Tibial artery (tissue), 4 donors: ENCODE data around the gene GDI2.
A peak's percentile ranks its signal among the peaks of the same experiment; 100 is the strongest.

Experiments used
- DNase-seq, 2 donors: peaks; one replicate each; pipeline ENCODE4 v3.0.0-alpha.2; 2019
- H3K27ac ChIP-seq, 2 donors: fragments of 200-600 bp; sonication (generic) in 1 of 2; 1 replicate in 1 of 2; 2 replicates in 1 of 2; pipeline ENCODE4 v1.5.1; 2018 to 2019; ENCODE audit warnings: mild to moderate bottlenecking in 1 of 2
- H3K27me3 ChIP-seq, 2 donors: fragments of 200-600 bp; sonication (generic) in 1 of 2; one replicate each; pipeline versions ENCODE4 v1.5.1 to v1.6.0; 2016 to 2019
- H3K36me3 ChIP-seq, 3 donors: fragments of 200-600 bp; sonication (generic) in 2 of 3; one replicate each; pipeline ENCODE4 v1.5.1; 2016 to 2019; ENCODE audit warnings: mild to moderate bottlenecking in 2 of 3
- H3K4me1 ChIP-seq, 4 donors: fragments of 200-600 bp; sonication (generic) in 2 of 4; 1 replicate in 3 of 4; 2 replicates in 1 of 4; pipeline ENCODE4 v1.5.1; 2016 to 2019
- H3K4me3 ChIP-seq, 2 donors: fragments of 200-600 bp; sonication (generic) in 1 of 2; 1 replicate in 1 of 2; 2 replicates in 1 of 2; pipeline ENCODE4 v1.5.1; 2018 to 2019; ENCODE audit warnings: mild to moderate bottlenecking in 2 of 2
- H3K9me3 ChIP-seq, 3 donors: fragments of 200-600 bp; sonication (generic) in 1 of 3; one replicate each; pipeline ENCODE4 v1.5.1; 2016 to 2019
- CTCF ChIP-seq, 2 experiments: fragments of 200-600 bp in 1 of 2; fragments of 450-650 bp in 1 of 2; IDR thresholded peaks; one replicate each; pipeline ENCODE4 v1.5.1; 2017 to 2019; ENCODE audit warnings: antibody characterized with exemption in 2 of 2, mild to moderate bottlenecking in 1 of 2, moderate library complexity in 1 of 2
- intact Hi-C: fragments of 100-400 bp; cut with DNase I; formaldehyde crosslinking; loops from one replicate; pipeline ENCODE4 v1.15.0; 2023; ENCODE audit warnings: low total_unique reads

The GDI2 gene

GRCh38 chr10:5776881-5777197 is 36.4 kb downstream of the GDI2 start:
- TF ChIP-seq CTCF (IDR thresholded peaks at IDR 0.05) = no peak
- Histone ChIP-seq H3K27ac (peak overlapping the region; percentile 57 to 58), H3K27me3 (no peaks in the 10 kb centered on the region), H3K36me3 (peaks cover 0 to 30% (median 27%) of the 10 kb centered on the region in 3 donors), H3K9me3 (no peaks in the 10 kb centered on the region), H3K4me1 (peaks cover 0 to 46% (median 25%) of the 10 kb centered on the region in 4 donors), H3K4me3 (no peak overlapping the region)
- no peak for DNase-seq
- intact Hi-C loops = no loop called here

GRCh38 chr10:5776136-5776880 is 36.9 kb downstream of the GDI2 start:
- peak overlapping the region; percentile 57 to 58 for H3K27ac ChIP-seq
- H3K9me3 ChIP-seq = no peaks in the 10 kb centered on the region
- DNase-seq = no peak
- peaks cover 0 to 46% (median 25%) of the 10 kb centered on the region in 4 donors for H3K4me1 ChIP-seq
- TF ChIP-seq CTCF (IDR thresholded peaks at IDR 0.05) = no peak
- H3K27me3 ChIP-seq = no peaks in the 10 kb centered on the region
- intact Hi-C loops = no loop called here
- H3K36me3 ChIP-seq = peaks cover 0 to 30% (median 27%) of the 10 kb centered on the region in 3 donors
- peak overlapping the region in 1 of 2 donors; percentile 20 for H3K4me3 ChIP-seq

GRCh38 chr10:5775685-5776084 is 37.5 kb downstream of the GDI2 start:
- peaks cover 0 to 46% (median 25%) of the 10 kb centered on the region in 4 donors for H3K4me1 ChIP-seq
- H3K4me3 ChIP-seq = peak overlapping the region in 1 of 2 donors; percentile 20
- TF ChIP-seq CTCF (IDR thresholded peaks at IDR 0.05) = no peak
- no peaks in the 10 kb centered on the region for H3K9me3 ChIP-seq
- H3K27me3 ChIP-seq = no peaks in the 10 kb centered on the region
- intact Hi-C loops = no loop called here
- peaks cover 0 to 30% (median 27%) of the 10 kb centered on the region in 3 donors for H3K36me3 ChIP-seq
- no peak for DNase-seq
- peak overlapping the region; percentile 57 to 58 for H3K27ac ChIP-seq

- H3K27me3 ChIP-seq = no peaks in the 10 kb centered on the region
- intact Hi-C loops = no loop called here
- H3K4me1 ChIP-seq = peaks cover 0 to 46% (median 25%) of the 10 kb centered on the region in 4 donors
- peaks cover under 1 to 30% (median 27%) of the 10 kb centered on the region in 3 donors for H3K36me3 ChIP-seq
- no peak for DNase-seq
- peak overlapping the region; percentile 57 to 58 for H3K27ac ChIP-seq
- H3K4me3 ChIP-seq = no peak overlapping the region
- TF ChIP-seq CTCF (IDR thresholded peaks at IDR 0.05) = no peak
- H3K9me3 ChIP-seq = no peaks in the 10 kb centered on the region
Observed at GRCh38 chr10:5774987-5775620, 38.1 kb downstream of the GDI2 start.

- intact Hi-C loops = no loop called here
- no peaks in the 10 kb centered on the region for H3K27me3 ChIP-seq
- no peak overlapping the region for H3K27ac ChIP-seq
Observed at GRCh38 chr10:5766189-5766588, 47.0 kb downstream of the GDI2 start.

More at GRCh38 chr10:5766189-5766588, 47.0 kb downstream of the GDI2 start:
- no peak overlapping the region for H3K4me3 ChIP-seq
- no peak for TF ChIP-seq CTCF (IDR thresholded peaks at IDR 0.05)
- H3K9me3 ChIP-seq = no peaks in the 10 kb centered on the region
- peaks cover 49 to 65% (median 63%) of the 10 kb centered on the region in 3 donors for H3K36me3 ChIP-seq
- DNase-seq = no peak
- no peaks in the 10 kb centered on the region for H3K4me1 ChIP-seq
